HG03442 (cell line): Measurements from ENCODE around the gene RTEL1.
"Not testable (repeated sequence)": the region's sequence is repeated elsewhere in the genome, so short reads cannot be mapped to it uniquely, and the experiment has no call there.

Experiments used
- ATAC-seq: cut with Tn5 transposase; IDR thresholded peaks from one replicate; pipeline ENCODE4 v1.9.1; 2021; ENCODE audit warnings: mild to moderate bottlenecking, moderate library complexity; ENCODE audit not compliant: unreplicated experiment

The RTEL1 gene

DNA sequence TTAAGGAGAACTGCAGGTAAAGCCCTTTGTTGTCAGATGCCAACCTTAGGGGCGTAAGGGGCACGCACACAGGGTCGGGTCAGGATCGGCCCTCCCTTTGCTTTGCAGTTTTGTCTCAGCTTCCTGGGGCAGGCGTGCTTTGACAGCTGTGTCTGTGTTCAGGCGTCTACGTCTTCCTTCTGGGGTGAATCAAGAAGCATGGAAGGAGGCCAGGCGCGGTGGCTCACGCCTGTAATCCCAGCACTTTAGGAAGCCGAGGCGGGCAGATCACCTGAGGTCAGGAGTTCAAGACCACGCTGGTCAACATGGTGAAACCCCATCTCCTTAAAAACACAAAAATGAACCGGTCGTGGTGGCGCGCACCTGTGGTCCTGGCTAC is 51.0 kb downstream of the RTEL1 start:
- ATAC-seq: no peak

DNA sequence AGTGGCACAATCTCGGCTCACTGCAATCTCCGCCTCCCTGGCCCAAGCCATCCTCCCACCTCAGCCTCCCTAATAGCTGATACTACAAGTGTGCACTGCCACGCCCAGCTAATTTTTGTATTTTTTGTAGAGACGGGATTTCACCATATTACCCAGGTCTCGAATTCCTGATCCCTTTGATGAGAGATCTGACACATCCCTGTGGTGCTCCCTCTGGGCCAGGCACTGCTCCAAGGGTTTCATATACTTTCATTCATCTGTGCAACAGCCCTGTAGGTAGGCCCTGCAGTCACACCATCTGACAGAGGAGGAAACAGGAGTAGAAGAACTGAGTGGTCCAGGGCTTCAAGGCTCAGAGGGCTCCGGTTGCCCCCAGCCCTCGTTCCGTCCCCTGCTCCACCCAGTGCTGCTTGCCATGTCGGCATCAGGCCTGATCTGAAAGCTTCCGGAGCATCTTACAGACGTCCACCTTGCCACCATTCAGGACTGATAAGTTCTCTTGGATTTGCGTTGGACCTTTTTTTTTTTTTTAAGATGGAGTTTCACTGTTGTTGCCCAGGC is 53.1 kb downstream of the RTEL1 start:
- no peak for ATAC-seq

DNA sequence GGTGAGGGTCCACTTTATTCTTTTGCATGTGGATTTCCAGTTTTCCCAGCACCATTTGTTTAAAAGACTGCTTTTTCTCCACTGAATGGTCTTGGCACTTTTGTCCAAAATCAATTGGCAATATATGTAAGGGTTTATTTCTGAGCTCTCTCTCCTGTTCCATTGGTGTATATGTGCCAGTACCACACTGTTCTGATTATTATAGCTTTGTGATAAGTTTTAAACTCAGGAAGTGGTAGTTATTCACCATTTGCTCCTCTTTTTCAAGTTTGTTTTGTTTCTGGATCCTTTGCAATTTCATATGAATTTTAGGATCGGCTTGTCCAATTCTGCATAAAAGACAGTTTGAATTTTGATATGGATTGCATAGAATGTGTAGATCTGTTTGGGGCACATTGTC is 54.1 kb downstream of the RTEL1 start:
- ATAC-seq: no peak

DNA sequence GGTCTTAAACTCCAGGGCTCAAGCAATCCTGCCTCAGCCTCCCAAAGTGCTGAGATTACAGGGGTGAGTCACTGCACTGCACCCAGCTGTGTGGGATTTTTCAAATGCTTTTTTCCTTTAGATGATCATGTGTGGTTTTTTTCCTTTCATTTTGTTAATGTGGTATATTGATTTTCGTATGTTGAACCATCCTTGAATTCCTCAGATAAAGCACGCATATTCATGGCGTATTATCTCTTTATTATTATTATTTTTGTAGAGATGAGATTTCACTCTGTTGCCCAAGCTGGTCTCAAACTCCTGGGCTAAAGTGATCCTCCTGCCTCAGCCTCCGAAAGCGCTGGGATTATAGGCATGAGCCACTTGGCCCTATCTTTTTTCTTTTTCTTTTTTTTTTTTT is 56.7 kb downstream of the RTEL1 start:
- ATAC-seq: no peak

DNA sequence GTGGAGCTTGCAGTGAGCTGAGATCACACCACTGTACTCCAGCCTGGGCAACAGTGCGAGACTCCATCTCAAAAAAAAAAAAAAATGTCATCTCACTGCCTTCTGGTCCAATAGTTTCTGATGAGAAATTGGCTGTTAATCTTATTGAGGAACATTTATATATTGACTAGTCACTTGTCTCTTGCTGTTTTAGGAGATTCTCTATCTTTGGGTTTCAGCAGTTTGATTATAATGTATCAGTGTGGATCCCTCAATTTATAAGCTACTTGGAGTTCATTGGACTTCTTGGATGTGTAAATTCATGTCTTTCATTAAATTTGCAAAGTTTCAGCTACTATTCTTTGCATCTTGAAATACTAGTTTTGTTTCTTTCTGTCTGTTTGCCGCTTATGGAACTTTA is 60.9 kb downstream of the RTEL1 start:
- ATAC-seq: no peak

DNA sequence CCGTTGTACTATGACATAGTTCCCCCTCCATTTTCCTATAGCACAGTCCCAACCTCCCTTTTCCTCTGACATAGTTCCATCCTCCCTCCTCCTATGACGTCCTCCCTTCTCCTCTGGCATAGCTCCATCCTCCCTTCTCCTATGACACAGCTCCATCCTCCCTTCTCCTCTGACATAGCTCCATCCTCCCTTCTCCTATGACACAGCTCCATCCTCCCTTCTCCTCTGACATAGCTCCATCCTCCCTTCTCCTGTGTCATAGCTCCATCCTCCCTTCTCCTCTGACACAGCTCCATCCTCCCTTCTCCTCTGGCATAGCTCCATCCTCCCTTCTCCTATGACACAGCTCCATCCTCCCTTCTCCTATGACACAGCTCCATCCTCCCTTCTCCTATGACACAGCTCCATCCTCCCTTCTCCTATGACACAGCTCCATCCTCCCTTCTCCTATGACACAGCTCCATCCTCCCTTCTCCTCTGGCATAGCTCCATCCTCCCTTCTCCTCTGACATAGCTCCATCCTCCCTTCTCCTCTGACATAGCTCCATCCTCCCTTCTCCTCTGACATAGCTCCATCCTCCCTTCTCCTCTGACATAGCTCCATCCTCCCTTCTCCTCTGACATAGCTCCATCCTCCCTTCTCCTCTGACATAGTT is 65.0 kb downstream of the RTEL1 start:
- not testable (repeated sequence) for ATAC-seq

DNA sequence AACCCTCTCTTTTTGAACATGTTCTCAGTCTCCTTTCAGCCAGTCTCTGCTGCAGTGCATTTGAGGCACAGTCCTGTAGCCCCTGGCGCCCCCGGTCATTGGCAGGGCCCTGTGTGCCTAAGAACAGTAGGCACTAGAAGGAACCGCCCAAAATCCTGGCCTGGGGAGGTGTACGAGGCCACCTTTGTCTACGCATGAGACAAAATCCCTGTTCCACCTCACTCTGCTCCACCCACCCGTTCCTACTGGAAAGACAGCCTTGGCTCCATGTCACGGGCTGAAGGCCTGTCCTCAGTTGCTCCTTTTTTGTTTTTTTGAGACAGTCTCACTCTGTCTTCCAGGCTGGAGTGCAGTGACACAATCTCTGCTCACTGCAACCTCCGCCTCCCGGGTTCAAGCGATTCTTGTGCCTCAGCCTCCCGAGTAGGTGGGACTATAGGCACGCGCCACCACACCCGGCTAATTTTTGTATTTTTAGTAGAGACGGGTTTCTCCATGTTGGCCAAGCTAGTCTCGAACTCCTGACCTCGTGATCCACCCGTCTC is 72.1 kb downstream of the RTEL1 start:
- not testable (repeated sequence) for ATAC-seq

DNA sequence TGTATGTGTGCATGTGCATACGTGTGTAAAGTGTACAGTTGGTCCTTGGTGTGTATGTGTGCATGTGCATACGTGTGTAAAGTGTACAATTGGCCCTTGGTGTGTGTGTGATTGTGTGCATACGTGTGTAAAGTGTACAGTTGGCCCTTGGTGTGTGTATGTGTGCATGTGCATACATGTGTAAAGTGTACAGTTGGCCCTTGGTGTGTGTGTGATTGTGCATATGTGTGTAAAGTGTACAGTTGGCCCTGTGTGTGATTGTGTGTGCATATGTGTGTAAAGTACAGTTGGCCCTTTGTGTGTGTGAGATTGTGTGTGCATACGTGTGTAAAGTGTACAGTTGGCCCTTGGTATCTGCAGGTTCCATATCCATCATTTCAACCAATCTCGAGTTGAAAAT is 73.3 kb downstream of the RTEL1 start:
- ATAC-seq: no peak

DNA sequence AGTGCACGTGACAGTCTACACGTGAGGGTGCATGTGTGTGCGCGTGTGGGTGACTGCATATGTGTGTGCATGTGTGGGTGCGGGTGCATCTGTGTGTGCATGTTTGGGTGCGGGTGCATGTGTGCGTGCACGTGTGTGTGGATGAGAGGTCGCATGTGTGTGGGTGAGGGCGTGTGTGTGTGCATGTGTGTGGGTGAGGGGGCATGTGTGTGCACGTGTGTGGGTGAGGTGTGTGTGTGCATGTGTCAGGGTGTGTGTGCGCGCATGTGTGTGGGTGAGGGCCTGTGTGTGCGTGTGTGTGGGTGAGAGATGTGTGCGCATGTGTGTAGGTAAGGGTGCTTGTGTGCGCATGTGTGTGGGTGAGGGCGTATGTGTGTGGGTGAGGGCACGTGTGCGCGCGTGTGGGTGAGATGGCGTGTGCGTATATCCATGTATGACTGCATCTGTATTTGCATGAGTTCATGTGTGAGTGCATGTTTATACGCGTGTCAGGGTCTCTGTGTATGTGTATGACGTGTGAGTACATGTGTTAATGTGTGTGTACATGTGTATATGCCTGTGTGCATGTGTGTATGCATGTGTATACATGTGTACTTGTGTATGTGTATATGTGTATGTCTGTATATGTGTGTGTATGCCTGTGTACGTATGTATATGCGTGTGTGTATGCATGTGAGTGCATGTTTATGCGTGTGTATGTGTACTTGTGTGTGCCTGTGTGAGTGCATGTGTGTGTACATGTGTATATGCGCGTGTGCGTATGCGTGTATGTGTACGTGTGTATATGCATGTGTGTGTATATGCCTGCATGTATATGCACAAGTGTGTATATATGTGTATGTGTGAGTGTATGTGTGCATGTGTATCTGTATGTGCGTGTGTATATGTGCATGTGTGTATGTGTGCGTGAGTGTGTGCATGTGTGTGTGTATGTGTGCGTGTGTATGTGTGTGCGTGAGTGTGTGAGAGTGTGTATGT is 74.3 kb downstream of the RTEL1 start:
- no peak for ATAC-seq

DNA sequence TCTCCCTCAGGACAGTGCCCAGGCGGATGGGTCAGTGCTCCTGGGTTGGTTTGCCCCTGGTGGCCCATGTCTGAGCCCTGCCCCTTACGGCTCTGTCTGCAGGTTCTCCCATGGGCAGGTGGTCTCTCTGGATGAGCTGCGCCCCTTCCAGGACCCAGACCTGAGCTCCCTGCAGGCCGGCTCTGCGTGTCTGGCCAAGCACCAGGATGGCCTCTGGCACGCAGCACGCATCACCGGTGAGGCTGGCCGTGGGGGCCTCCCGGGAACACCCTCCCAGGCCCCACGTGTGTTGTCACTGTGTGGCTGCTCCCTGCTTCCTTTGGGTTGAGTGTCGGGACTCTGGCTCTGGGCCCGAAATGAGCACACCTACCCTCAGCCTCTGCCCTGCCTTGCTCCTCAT is 75.0 kb downstream of the RTEL1 start:
- no peak for ATAC-seq

DNA sequence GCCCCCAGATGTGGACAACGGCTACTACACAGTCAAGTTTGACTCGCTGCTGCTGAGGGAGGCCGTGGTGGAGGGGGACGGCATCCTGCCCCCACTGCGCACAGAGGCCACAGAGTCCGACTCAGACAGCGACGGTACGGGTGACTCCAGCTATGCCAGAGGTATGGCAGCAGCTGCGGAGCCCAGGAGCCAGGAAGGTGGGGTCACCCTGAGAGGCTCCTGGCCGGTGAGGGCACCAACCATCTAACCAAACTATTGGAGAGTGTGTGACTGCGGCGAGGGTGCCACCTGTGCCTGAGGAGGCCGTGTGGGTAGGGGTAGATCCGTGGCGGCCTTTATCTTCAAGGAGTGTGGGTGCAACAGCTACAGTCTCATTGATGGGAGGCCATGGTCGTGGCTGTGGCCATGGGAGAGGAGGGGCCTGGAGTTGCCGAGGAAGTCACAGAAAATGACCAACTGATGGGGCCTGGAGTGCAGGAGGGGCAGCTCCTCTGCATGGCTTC is 75.5 kb downstream of the RTEL1 start:
- no peak for ATAC-seq

DNA sequence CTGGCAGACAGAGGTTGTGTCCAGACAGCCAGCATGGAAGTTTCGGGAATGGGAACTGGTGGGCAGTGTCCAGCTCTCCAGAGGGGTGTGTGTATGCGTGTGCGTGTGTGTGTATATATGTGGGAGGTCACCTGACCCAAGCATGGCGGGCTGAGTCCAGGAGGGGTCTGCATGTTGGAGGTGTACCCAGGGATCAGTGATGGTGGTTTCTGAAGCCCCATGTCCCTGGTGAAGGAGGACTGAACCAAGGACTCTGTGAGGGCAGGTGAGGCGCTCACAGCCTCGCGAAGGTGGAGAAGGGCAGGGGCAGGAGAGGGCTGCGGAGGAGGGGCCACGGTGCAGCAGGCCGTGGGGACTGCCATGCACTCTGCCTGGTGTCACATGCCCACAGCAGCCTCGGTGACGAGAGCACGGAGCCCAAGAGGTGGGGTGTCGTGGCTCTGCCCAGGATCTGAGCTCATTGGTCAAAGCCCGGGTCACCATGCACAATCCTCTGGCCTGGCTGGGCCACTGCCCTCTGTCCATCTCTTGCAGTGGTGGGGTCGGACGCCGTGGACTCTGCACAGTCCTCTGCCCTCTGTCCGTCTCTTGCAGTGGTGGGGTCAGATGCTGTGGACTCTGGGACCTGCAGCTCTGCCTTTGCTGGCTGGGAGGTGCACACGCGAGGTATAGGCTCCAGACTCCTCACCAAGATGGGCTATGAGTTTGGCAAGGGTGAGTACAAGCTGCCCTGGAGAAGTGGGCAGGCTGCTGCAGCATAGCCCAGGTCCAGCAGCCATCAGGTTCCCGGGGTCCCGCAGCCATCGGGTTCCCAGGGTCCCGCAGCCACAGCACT is 76.2 kb downstream of the RTEL1 start:
- ATAC-seq: no peak

DNA sequence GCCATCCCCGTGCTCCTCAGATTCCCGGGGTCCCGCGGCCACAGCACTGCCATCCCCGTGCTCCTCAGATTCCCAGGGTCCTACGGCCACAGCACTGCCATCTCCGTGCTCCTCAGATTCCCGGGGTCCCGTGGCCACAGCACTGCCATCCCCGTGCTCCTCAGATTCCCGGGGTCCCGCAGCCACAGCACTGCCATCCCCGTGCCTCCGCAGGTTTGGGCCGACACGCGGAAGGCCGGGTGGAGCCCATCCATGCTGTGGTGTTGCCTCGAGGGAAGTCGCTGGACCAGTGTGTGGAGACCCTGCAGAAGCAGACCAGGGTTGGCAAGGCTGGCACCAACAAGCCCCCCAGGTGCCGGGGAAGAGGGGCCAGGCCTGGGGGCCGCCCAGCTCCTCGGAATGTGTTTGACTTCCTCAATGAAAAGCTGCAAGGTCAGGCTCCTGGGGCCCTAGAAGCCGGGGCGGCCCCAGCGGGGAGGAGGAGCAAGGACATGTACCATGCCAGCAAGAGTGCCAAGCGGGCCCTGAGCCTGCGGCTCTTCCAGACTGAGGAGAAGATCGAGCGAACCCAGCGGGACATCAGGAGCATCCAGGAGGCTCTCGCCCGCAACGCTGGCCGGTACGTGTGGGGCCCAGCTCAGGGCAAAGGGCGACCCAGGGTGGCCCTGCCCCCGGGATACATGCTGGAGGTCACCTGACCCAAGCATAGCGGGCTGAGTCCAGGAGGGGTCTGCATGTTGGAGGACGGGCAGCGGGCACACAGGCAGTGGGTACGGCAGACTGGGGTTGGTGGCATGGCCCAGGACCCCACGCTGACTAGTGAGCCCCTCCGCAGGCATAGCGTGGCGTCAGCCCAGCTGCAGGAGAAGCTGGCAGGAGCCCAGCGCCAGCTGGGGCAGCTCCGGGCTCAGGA is 77.1 kb downstream of the RTEL1 start:
- ATAC-seq: no peak

DNA sequence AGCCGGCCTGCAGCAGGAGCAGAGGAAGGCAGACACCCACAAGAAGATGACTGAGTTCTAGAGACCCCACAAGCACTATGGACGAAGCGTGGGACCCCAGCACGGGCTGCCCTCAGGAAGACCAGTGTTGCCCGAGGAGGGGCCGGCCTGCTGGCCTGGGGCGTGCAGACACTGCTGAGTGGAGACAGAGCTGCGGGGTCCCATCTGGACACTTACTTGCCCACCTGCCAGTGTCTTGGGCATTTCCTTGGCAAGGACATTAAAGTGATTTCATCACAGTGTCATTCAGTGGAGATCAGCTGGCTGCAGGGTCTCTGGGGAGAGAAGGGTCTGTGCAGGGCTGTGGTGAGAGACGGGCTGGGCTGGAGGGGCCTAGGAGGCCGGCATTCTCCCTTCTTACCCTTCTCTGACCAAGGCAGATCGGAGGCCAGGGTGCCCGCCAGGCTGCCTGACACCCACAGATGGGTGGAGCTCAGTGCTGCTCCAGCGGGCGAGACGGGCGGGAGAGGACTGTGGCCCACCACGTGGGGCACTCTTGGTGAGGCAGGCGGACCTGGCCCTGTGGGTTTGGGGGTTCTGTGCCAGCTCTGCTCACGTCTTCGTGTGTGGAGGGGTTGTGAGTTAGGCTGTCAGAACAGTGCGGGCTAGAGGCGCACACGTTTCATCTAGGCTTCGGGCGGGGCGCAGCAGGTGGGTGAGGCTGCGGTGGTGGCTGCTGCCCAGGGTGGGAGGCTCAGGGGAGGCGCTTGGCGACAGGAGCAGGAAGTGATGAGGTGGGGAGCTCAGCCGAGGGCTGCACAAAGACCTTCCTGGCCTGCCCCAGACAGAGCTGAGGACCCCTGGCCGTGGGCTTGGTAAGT is 78.0 kb downstream of the RTEL1 start, which contains the start of gene LIME1:
Gene LIME1, plus strand, starts transcription at position 806 of the 860 bp plus-strand sequence. CDS start 886 bp downstream, outside the sequence.
- ATAC-seq: no peak

DNA sequence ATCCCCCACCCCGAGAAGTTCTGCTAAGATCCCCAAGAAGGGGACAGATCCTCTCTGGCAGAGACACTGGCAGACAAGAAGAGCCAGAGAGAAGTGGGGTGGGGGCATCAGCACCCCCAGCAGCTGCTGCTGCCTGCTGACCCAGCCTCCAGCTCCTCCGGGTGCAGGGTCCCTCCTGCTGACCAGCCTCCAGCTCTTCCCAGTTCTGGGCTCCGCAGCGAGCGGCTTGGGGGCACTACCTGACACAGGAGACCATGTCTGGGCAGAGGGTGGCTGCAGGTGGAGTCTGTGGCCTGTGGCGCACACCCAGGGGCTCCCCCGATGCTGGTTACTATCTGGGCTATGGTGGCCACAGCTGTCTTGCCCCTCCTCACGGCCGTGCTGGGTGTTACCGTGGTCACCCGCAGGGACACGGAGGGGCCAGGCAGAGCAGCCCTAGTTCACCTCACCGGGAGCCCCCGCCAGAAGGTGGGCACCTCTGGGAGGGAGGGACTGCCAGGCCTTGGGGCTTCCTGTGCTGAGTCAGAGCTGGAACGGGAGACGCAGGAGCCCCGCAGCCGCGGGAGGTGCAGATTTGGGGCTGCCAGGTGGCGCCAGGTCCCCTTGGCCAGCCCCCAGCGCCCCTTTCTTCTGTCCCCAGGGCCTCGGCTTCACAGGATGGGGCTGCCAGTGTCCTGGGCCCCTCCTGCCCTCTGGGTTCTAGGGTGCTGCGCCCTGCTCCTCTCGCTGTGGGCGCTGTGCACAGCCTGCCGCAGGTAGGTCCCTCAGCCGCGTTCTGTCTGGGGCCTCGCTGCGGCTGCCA is 79.0 kb downstream of the RTEL1 start:
- ATAC-seq: no peak

DNA sequence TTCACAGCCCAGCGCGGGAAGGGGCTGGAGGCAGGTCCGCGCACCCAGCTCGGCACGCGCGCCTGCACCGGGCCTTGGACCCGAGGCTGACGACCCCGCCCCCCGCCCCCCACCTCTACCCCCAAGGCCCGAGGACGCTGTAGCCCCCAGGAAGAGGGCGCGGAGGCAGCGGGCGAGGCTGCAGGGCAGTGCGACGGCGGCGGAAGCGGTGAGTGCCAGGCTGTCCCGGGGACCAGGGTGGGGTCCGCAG is 79.5 kb downstream of the RTEL1 start:
- ATAC-seq: no peak

DNA sequence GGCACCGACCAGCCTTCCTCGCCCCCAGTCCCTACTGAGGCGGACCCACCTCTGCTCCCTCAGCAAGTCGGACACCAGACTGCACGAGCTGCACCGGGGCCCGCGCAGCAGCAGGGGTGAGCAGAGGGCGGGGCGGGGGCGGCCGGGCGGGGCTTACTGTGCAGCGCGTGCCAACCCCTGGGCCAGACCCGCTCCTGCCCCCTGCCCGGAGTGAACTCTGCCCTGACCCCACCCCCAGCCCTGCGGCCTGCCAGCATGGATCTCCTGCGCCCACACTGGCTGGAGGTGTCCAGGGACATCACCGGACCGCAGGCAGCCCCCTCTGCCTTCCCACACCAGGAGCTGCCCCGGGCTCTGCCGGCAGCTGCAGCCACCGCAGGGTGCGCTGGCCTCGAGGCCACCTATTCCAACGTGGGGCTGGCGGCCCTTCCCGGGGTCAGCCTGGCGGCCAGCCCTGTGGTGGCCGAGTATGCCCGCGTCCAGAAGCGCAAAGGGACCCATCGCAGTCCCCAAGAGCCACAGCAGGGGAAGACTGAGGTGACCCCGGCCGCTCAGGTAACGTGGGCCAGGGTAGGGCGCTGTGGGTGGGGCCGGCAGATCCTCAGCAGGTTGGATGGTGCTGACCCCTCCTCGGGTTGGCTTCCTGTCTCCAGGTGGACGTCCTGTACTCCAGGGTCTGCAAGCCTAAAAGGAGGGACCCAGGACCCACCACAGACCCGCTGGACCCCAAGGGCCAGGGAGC is 80.0 kb downstream of the RTEL1 start:
- no peak for ATAC-seq
